HG03342 (cell line): ENCODE results near the gene TMEM164.
"Not testable (repeated sequence)": the region's sequence is repeated elsewhere in the genome, so short reads cannot be mapped to it uniquely, and the experiment has no call there.

Experiments used
- ATAC-seq: cut with Tn5 transposase; IDR thresholded peaks from one replicate; pipeline ENCODE4 v1.9.1; 2021; ENCODE audit warnings: mild to moderate bottlenecking, moderate library complexity; ENCODE audit not compliant: unreplicated experiment

Gene TMEM164

GRCh38 chrX:110002300-110003166 is at the start of gene TMEM164:
TMEM164 (plus strand) TSS chrX:110003114; CDS start chrX:110003775, 661 bp downstream.
- peak; percentile 69 for ATAC-seq

- ATAC-seq: no peak
Observed at GRCh38 chrX:109954333-109954732, 48.6 kb upstream of the TMEM164 start.

- no peak for ATAC-seq
Observed at GRCh38 chrX:109954955-109955354, 48.0 kb upstream of the TMEM164 start.

- no peak for ATAC-seq
Observed at GRCh38 chrX:109958266-109958665, 44.6 kb upstream of the TMEM164 start.

GRCh38 chrX:109959356-109959871 is 43.5 kb upstream of the TMEM164 start:
- no peak for ATAC-seq

GRCh38 chrX:109964390-109964789 is 38.5 kb upstream of the TMEM164 start:
- no peak for ATAC-seq

- ATAC-seq: no peak
Observed at GRCh38 chrX:109966246-109966645, 36.7 kb upstream of the TMEM164 start.

- ATAC-seq: no peak
Observed at GRCh38 chrX:109967156-109967555, 35.8 kb upstream of the TMEM164 start.

- ATAC-seq: not testable (repeated sequence)
Observed at GRCh38 chrX:109970841-109971240, 32.1 kb upstream of the TMEM164 start.

GRCh38 chrX:109974906-109975655 is 27.8 kb upstream of the TMEM164 start:
- ATAC-seq: no peak

GRCh38 chrX:109985210-109985609 is 17.7 kb upstream of the TMEM164 start:
- ATAC-seq: not testable (repeated sequence)

- ATAC-seq: no peak
Observed at GRCh38 chrX:109987884-109988283, 15.0 kb upstream of the TMEM164 start.

GRCh38 chrX:109990582-109991276 is 12.2 kb upstream of the TMEM164 start:
- no peak for ATAC-seq

- no peak for ATAC-seq
Observed at GRCh38 chrX:109992203-109992602, 10.7 kb upstream of the TMEM164 start.

GRCh38 chrX:109995155-109995554 is 7.8 kb upstream of the TMEM164 start:
- ATAC-seq: no peak

GRCh38 chrX:109997786-109998452 is 5.0 kb upstream of the TMEM164 start:
- no peak for ATAC-seq

- ATAC-seq: no peak
Observed at GRCh38 chrX:110000000-110000399, 2.9 kb upstream of the TMEM164 start.

- ATAC-seq: no peak
Observed at GRCh38 chrX:110000847-110001713, 1.8 kb upstream of the TMEM164 start.

GRCh38 chrX:110001740-110002299 is 1.1 kb upstream of the TMEM164 start:
- ATAC-seq: no peak
